Stimulated activated memory B cell treated with anti-CD40 and anti-IgM and Interleukin-4, amounts not matched to agents 10 μg/mL and 1 μg/mL and 100 μg/mL, for 72 hours (primary cell): ENCODE data around the gene ZNF385D.
"Not testable (repeated sequence)": the region's sequence is repeated elsewhere in the genome, so short reads cannot be mapped to it uniquely, and the experiment has no call there.

Source experiments
- ATAC-seq: fragments of 150-1000 bp; cut with Tn5 transposase; 2 replicates; pipeline ENCODE4 v1.10.0; 2021
- H3K27ac Mint-ChIP-seq: one replicate; pipeline ENCODE4 v1.8.0; 2022; ENCODE audit warnings: mild to moderate bottlenecking, mixed read lengths
- H3K27me3 Mint-ChIP-seq: one replicate; pipeline ENCODE4 v1.8.0; 2022; ENCODE audit warnings: mixed read lengths
- H3K36me3 Mint-ChIP-seq: one replicate; pipeline ENCODE4 v1.8.0; 2022; ENCODE audit warnings: mixed read lengths
- H3K4me1 Mint-ChIP-seq: one replicate; pipeline ENCODE4 v1.8.0; 2022; ENCODE audit warnings: mixed read lengths
- H3K4me3 Mint-ChIP-seq: one replicate; pipeline ENCODE4 v1.8.0; 2022; ENCODE audit warnings: mild to moderate bottlenecking, moderate library complexity, mixed read lengths
- H3K9me3 Mint-ChIP-seq: one replicate; pipeline ENCODE4 v1.8.0; 2022; ENCODE audit warnings: mixed read lengths

ZNF385D gene

DNA sequence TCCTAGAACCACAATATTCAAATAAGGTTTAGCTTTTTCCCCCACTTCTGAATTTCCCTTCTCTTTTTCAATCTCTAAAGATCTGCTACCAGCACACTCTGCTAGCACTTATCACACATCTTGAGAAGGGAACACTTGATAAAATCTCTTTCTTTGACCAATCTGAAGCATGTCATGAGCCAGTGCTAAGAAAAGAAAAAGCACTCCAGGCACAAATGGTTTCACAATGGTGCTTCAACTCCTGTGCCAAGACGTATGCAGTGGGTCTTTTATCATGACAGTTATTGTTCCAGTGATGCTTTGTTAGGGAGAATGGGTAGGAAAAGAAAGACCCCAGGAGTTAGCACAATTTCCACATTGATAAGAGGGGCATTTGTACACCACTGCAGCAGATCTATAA is 248.4 kb downstream of the ZNF385D start:
- Mint-ChIP-seq H3K27me3 (no peaks in the 10 kb centered on the region), H3K4me1 (no peaks in the 10 kb centered on the region), H3K36me3 (no peaks in the 10 kb centered on the region), H3K9me3 (no peaks in the 10 kb centered on the region), H3K4me3 (no peak overlapping the region), H3K27ac (no peak overlapping the region)
- ATAC-seq, result no peak

DNA sequence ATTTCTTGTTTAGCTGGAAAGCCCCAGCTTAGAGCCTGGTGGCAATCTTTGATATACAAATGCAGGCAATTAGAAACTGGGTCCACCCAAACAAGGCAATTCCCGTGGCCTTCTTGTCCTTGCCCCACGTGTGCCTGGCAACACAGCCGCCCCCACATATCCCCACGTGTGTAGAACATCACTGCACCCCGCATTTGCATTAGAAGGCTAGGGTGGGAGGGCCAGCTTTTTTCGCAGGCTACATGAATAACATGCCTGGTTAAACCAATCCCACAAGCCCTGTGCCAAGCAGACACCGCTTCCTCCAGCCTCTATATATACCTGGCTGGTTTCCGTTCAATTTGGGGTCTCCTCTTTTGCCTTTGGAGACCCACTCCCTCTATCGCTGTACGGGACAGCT is 250.2 kb downstream of the ZNF385D start:
- no peak overlapping the region for H3K27ac Mint-ChIP-seq
- no peaks in the 10 kb centered on the region for H3K36me3 Mint-ChIP-seq
- ATAC-seq, result no peak
- no peaks in the 10 kb centered on the region for H3K27me3 Mint-ChIP-seq
- H3K4me1 Mint-ChIP-seq, result no peaks in the 10 kb centered on the region
- no peaks in the 10 kb centered on the region for H3K9me3 Mint-ChIP-seq
- H3K4me3 Mint-ChIP-seq, result no peak overlapping the region

DNA sequence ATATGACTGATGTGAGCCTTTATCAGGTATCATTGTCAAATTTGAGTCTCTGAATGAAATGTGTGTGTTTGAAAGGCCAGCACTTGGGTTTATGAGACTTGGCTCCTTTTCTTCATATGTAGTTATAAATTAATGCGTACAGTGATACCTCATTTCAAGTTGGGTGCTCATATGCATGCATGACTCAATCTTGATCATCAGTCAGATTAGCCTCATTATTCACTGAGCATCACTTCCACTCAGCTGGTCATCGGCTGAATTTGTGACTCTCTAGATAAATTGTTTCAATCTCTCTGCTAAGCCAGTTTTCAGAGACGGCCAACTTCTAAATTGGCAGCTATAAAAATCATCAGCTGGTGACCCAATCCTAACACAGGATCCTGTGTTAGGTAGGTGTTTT is 260.3 kb downstream of the ZNF385D start:
- not testable (repeated sequence) for H3K27ac Mint-ChIP-seq, ATAC-seq, H3K27me3 Mint-ChIP-seq, H3K4me3 Mint-ChIP-seq, H3K36me3 Mint-ChIP-seq, H3K4me1 Mint-ChIP-seq, H3K9me3 Mint-ChIP-seq

DNA sequence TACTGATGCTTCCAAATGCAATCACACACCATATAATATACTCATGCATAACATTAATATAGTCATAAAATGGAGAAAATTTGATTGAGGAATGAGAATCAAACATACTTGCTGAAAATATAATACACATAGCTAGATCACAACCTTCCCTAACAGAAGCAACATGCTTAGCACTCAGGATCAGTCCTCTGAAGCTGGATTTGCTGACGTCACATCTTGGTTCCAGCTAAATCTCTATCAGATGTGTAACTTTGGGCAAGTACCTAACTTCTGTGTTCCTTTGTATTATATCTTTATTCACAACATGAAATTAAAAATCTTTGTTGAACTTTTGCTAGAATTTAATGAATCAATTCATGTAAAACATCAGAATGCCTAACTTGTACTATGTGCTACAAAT is 263.5 kb downstream of the ZNF385D start:
- no peaks in the 10 kb centered on the region for H3K36me3 Mint-ChIP-seq
- H3K9me3 Mint-ChIP-seq, result no peaks in the 10 kb centered on the region
- no peak overlapping the region for H3K27ac Mint-ChIP-seq
- H3K27me3 Mint-ChIP-seq, result no peaks in the 10 kb centered on the region
- H3K4me1 Mint-ChIP-seq, result no peaks in the 10 kb centered on the region
- no peak for ATAC-seq
- no peak overlapping the region for H3K4me3 Mint-ChIP-seq

DNA sequence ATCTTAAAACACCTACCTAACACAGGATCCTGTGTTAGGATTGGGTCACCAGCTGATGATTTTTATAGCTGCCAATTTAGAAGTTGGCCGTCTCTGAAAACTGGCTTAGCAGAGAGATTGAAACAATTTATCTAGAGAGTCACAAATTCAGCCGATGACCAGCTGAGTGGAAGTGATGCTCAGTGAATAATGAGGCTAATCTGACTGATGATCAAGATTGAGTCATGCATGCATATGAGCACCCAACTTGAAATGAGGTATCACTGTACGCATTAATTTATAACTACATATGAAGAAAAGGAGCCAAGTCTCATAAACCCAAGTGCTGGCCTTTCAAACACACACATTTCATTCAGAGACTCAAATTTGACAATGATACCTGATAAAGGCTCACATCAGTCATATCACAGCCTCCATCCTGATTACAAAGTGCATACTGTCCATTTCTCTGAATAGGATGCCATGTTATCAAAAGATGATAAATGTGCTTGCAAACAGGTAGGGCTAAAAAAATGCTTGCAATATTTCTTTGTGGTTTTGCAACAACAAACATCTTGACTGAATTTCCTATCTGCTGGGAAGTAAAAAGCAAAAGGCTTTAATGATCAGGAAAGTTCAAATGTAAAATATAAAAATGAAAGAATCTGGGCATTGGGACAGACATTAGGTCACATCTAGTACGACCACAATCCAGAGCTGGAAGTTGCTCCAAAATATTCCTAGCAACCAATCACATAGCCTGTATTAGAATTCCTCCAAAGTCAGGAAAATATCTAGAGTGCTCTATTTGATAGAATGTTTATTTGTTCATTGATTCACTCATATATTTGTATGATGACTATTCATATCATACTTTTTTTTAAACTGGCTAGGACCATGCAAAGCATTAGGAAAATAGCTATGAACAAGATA is 264.7 kb downstream of the ZNF385D start:
- H3K36me3 Mint-ChIP-seq, H3K27ac Mint-ChIP-seq, H3K4me3 Mint-ChIP-seq, H3K4me1 Mint-ChIP-seq, H3K9me3 Mint-ChIP-seq, ATAC-seq, H3K27me3 Mint-ChIP-seq: not testable (repeated sequence)

DNA sequence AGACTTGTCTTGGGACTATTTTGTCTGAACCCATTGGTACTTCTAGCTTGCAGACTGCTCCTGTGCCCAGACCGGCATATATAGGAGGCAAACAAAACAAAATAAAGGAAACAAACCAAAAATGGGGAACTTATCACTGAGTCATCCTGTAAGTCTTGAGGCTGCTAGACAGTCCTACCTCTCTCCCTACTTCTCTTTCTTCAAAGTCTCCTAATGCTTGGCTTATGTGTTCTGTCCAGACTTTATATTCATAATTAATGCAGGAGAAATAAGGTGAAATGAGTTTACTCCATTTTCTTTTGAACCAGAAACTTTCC is 266.2 kb downstream of the ZNF385D start:
- Mint-ChIP-seq H3K27ac (no peak overlapping the region), H3K4me3 (no peak overlapping the region), H3K27me3 (no peaks in the 10 kb centered on the region), H3K36me3 (no peaks in the 10 kb centered on the region), H3K4me1 (no peaks in the 10 kb centered on the region), H3K9me3 (no peaks in the 10 kb centered on the region)
- no peak for ATAC-seq

DNA sequence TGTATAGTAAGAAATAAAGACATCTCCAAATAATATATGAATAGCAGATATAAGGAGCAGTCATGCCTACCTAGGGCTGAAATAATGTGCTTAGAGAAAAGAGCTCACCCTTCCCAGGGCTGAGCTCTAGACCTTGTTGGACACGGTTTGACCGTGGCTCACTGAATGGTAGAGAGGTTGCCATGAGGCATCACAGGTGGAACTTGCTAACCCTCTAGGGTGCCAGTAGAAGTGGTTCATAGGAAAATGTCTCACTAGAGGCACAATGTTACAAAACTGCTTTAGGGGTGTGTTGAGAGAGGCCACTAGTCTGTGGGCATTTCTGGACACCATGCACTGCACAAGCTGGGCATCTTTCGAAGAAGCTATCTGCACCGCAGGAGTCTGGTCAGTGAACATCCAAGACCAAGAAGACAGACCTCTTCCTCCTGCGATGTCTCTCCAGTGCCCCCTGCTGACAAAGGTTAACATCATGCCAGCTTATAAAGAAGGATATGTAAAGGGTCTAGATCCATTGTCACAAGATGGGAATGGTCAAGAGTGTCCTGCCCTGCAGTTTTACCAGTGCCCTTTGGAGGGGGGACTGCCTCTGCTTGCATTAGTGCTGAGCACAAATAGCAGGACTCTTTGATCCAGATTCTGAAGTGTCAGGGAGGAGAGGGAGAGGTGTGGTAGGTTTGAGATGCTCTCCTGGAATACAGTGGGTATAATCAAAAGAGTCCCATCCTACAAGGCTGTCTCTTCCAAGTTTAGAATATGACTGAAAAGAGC is 266.8 kb downstream of the ZNF385D start:
- Mint-ChIP-seq H3K4me3 (no peak overlapping the region), H3K36me3 (no peaks in the 10 kb centered on the region), H3K27me3 (no peaks in the 10 kb centered on the region), H3K4me1 (no peaks in the 10 kb centered on the region), H3K9me3 (no peaks in the 10 kb centered on the region), H3K27ac (no peak overlapping the region)
- no peak for ATAC-seq

DNA sequence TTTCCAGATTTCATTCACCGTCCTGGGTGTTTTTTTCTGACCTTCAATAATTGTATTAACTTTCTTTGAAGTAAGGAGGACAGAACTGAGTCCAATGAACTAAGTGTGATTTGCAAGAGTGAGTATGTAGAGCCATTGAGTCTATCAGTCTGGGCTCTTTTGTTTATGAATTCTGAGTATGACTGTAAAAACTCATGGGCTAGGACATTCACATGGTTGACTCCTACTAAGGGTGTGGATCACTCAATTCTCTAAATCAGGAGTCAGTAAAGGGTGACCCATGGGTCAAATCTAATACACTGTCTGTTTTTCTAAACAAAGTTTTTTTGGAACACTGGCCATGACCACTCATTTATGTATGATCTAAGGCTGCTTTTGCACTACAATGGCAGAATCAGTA is 269.0 kb downstream of the ZNF385D start:
- Mint-ChIP-seq H3K36me3 (no peaks in the 10 kb centered on the region), H3K9me3 (no peaks in the 10 kb centered on the region), H3K27ac (no peak overlapping the region), H3K4me1 (no peaks in the 10 kb centered on the region), H3K27me3 (no peaks in the 10 kb centered on the region), H3K4me3 (no peak overlapping the region)
- no peak for ATAC-seq

DNA sequence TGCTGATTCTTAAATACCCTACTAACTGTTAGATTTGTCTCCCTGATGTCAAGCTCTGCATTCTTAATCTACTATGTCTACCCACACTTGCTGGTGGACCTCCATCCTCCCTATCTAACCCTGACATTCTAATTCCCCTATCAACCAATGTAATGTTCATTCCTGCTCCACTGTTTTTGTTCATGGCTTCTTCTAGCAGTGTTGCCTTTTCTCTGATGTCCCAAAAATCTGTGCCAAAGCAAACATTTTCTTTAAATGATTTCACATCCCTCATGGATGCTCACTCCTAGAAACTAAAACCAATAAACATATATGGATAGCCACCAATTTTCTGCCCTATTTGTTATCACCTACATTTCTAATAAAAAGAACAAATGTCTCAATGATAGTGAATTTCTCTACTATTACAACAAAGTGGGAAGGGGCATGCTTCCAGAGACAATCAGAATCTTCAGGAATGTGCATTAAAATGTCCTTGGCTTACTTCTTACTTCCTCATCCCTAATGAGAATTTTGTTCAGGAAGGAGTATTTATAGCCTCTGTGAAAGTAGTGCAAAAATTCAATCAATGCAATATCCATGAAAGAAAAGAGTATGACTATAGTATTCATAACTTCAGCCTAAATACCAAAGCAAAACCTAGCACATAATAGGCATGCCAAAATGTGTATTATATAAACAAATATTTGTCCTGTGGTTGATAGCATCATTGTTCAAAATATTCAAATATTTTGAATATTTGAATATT is 273.3 kb downstream of the ZNF385D start:
- Mint-ChIP-seq H3K36me3 (no peaks in the 10 kb centered on the region), H3K27me3 (no peaks in the 10 kb centered on the region), H3K9me3 (peaks cover 4% of the 10 kb centered on the region), H3K27ac (no peak overlapping the region), H3K4me1 (no peaks in the 10 kb centered on the region), H3K4me3 (no peak overlapping the region)
- no peak for ATAC-seq

DNA sequence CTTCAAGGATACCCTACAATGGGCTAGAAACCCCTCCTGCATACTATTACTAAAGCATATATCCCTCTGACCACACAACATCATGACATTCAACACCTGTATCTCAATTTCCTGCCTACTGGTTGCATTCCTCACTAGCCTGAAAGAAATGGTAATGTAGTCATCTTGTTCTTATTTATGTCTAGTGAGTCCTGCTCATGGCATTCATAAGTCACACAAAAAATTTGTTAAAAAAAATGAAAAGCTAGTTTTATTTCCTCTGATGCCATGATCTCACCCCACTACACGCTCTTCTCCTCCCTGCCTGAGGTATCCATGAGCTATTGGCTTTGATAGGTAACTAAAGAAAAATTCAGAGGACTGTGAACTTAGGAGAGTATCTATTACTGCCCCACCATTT is 284.5 kb downstream of the ZNF385D start:
- Mint-ChIP-seq H3K27me3 (no peaks in the 10 kb centered on the region), H3K4me3 (no peak overlapping the region), H3K9me3 (peaks cover 3% of the 10 kb centered on the region)

DNA sequence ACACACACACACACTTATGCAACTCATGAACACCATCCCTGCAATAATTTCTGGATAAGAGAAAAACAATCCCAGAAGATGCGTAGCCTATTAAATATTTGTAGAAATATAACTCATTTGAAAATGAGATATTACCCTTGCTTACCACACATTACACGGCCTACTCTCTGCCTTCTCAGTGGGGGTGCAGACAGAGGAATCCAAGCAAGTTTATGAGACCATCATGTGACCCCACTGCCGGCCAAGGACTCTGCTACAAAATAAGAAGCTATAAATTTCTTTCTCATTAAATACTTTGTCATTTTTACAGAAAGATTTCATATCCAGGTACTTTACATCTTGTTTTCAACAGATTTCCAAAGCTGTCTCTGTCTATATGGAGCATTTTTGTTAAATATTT is 286.3 kb downstream of the ZNF385D start:
- Mint-ChIP-seq H3K36me3 (no peaks in the 10 kb centered on the region), H3K4me1 (no peaks in the 10 kb centered on the region), H3K4me3 (no peak overlapping the region), H3K27ac (no peak overlapping the region), H3K9me3 (no peaks in the 10 kb centered on the region), H3K27me3 (no peaks in the 10 kb centered on the region)
- no peak for ATAC-seq

More for the DNA sequence above, 284.5 kb downstream of the ZNF385D start:
- ATAC-seq, result no peak
- Mint-ChIP-seq H3K36me3 (no peaks in the 10 kb centered on the region), H3K27ac (no peak overlapping the region), H3K4me1 (no peaks in the 10 kb centered on the region)

DNA sequence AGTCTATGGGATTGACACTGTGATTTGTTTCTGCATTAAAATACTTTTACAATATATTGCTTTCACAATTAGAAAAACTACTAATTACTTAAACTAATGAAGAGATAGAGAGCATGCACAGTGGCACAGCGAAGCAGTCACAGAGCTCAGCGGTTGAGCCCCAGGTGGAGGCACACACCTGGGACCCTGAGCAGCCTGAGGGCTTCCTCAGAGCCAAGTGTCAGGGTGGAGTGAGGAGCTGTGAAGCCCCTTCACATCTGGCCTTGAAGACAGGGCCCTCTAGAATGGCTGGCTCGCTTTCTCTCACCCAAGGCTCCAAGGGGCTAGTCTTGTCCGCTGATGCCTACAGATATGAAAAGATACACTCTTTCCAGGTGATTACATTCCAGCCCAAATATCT is 287.7 kb downstream of the ZNF385D start:
- Mint-ChIP-seq H3K27me3 (no peaks in the 10 kb centered on the region), H3K27ac (no peak overlapping the region), H3K4me1 (no peaks in the 10 kb centered on the region), H3K36me3 (no peaks in the 10 kb centered on the region), H3K4me3 (no peak overlapping the region), H3K9me3 (peaks cover under 1% of the 10 kb centered on the region)
- ATAC-seq, result no peak

DNA sequence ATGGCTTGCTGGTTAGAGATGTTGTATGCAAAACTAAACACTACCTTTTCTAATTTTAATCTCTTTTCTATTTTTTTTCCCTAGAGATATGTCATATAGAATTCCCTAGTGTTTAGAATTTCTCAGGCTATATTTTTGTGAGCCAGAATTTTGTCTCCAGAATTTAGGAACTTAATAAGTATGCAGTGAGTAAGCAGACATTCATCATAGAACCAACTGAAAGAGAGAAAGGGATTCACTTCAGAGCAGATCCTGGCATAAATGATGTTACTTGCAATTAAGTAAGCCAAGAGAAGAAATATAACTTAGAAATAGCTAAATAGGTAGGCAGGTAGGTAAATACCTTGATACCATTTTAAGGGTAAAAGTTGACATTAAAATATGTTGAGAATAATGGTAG is 288.9 kb downstream of the ZNF385D start:
- Mint-ChIP-seq H3K4me1 (no peaks in the 10 kb centered on the region), H3K36me3 (no peaks in the 10 kb centered on the region), H3K27ac (no peak overlapping the region), H3K4me3 (no peak overlapping the region), H3K27me3 (no peaks in the 10 kb centered on the region), H3K9me3 (peaks cover 4% of the 10 kb centered on the region)
- no peak for ATAC-seq

DNA sequence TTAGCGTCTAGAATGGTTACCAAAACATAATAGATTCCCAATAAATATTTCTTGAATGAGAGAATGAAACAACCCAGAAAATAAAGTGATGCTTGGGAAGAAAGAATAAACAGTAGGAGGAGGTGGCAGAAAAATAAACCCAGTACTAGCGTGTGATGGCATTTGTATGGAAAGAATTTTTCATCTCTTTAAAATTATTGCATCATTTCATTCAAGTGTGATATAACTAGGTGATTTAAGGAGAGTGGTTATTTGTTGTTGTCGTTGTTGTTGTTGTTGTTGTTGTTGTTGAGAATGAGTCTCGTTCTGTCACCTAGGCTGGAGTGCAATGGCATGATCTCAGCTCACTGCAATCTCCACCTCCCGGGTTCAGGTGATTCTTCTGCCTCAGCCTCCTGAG is 293.9 kb downstream of the ZNF385D start:
- ATAC-seq, result no peak
- H3K27me3 Mint-ChIP-seq, result no peaks in the 10 kb centered on the region
- no peaks in the 10 kb centered on the region for H3K36me3 Mint-ChIP-seq
- H3K9me3 Mint-ChIP-seq, result peaks cover 7% of the 10 kb centered on the region
- H3K27ac Mint-ChIP-seq, result no peak overlapping the region
- no peak overlapping the region for H3K4me3 Mint-ChIP-seq
- H3K4me1 Mint-ChIP-seq, result no peaks in the 10 kb centered on the region

DNA sequence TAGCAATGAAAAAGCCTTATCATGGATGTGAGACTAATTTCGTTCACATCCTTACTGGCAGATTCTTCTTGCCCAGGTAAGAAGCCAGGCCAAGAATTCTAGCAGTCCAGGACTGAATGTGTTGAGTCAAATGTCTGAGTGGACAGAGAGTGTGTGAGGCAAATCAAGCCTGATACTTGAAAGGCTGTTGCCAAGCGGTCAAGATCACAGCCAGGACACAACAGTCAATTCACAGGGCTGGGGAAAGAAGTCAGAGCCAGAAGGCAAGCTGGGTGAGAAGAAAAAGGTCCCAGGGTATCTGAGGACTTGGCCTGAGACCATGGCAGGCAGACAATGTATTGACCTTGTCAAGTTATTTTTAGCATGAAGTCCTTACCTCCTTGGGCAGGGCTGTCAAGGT is 301.3 kb downstream of the ZNF385D start:
- no peaks in the 10 kb centered on the region for H3K9me3 Mint-ChIP-seq
- ATAC-seq, result no peak

More for the DNA sequence above, 301.3 kb downstream of the ZNF385D start:
- no peak overlapping the region for H3K4me3 Mint-ChIP-seq
- H3K27ac Mint-ChIP-seq, result no peak overlapping the region
- no peaks in the 10 kb centered on the region for H3K4me1 Mint-ChIP-seq
- H3K36me3 Mint-ChIP-seq, result no peaks in the 10 kb centered on the region
- H3K27me3 Mint-ChIP-seq, result no peaks in the 10 kb centered on the region
